Central memory CD4-positive, alpha-beta T cell (primary cell): ENCODE data around the gene METTL3.

ENCODE experiments used
- DNase-seq: peaks from one replicate; pipeline ENCODE4 v3.0.0; 2022

METTL3 gene

DNA sequence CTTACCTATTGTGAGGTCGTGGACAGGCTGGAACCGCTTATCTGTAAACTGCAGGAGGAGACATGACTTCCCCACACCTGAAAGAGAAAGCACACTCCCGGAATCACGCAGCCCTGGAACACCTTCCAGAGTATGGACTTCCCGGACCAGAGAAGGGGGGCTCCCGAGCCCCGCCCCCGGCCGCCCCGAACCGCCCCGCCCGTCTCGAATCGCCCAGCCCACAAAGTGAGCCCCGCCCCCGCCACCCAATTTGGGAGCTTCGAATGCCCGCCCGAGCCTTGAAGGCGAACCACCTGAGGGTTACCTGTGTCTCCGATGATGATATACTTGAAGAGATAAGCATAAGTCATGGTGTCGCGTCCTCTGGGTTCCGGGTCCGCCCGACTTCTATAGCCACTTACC lies 34.6 kb downstream of the METTL3 start:
- no peak for DNase-seq

DNA sequence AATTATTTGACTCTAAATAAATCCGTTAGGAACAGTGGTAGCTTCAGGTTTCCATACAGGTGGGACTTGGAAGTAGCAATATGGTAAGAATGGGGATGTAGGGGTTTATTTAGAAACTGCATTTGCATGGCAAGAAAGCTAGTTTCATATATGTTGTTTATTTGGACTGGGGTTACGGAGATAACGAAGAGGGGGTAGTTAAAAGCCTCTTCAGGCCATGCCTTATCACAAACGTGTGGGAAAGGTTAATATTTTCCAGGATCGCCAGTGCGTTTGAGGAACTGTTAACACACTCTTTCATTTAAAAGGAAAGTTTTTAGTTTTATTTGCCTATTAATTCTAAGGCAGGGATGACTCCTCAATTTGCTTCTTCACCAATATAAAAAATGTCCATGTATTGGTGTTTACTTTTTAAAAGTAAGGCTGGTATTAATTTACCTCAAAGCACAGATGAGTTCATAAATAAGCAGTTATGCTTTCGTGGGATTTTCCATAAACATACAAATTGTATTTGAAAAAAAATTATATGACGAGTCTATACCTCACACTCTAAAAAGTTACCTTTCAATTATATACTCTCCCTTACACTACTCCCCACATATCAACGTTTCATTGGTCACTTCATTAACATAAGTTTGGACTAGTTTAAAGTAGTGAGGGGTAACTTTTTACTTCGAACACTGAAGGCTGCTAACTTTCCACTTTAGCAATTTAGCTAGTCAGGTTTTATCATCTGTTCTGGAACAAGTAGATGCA lies 35.2 kb downstream of the METTL3 start:
- DNase-seq: no peak

DNA sequence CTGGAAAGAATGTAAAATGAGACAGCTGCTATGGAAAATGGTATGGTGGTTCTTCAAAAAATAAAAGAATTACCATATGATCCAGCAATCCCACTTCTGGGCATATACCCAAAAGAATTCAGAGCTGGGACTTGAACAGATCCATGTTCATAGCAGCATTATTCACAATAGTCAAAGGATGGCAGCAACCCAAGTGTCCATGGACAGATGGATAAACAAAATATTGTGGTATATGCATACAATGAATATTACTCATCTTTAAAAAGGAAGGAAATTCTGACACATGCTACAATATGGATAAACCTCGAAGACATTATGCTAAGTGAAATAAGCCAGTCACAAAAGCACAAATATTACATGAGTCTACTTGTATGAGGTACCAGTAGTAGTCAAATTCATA lies 43.5 kb downstream of the METTL3 start:
- no peak for DNase-seq

DNA sequence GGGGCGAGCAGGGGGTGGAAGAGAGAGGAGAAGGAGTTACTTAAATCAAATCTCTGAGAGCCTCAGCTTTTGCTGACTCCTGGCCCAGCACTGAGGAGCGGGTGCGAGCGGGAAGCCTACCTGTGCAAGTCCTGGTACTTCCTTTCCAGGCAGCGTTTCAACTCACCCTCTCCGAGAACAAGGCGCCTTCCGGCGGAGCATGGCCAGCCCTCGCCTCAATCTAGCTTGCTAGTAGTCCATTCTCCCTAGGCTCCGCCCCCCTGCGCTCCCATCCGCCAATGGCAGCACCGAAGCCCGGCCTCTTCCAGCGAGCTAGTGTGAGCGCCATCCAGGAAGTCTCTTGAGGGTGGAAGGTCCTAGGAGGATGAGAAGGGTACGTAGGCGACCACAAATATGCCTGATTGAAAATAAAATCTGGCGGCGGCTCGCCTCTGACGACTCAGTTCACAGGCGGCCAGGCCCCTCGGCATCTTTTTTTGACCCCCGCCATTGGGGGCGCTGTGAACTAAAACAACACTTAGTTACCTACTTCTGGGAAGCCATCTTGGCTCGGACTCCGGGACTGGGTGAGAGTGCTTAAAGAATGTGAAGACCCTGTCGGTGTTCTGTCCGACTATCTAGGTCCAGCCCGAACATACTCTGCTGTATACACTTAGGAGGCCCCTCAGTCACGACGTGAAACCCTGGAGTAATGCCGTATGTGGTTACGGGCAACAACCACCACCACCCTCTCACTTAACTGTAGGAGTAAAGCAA lies 55.0 kb downstream of the METTL3 start, which contains the start of gene CHD8:
Gene CHD8 (minus strand): TSS at position 212 of the 756 bp plus-strand sequence. CDS start 24,480 bp downstream, outside the sequence.
- DNase-seq: peak; percentile 100

- DNase-seq: no peak
Measured at GRCh38 chr14:21455592-21455911, 55.6 kb downstream of the METTL3 start.

- DNase-seq: peak; percentile 21
Measured at GRCh38 chr14:21454843-21455544, 56.1 kb downstream of the METTL3 start.

GRCh38 chr14:21449899-21450216 lies 61.3 kb downstream of the METTL3 start:
- no peak for DNase-seq
